Measurements from ENCODE around the gene PGLYRP4.

Gene PGLYRP4

DNA sequence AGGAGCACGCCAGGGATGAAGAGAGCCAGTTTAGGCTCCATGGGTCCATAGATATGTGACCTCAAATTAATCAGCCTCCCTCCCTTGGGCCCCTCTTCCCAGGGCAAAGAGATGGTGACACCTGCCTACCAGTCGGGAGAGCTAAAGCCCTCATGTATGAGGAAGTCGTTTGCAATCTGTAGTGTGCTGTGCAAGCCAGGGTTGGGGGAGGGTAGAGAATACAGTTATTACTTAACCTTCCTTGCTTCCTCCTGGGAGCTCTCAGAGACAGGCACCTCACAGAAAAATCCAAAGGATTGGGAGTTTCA is 4.0 kb downstream of the PGLYRP4 start:
- DNase-seq (ENCODE audit: low read depth) = no peak
- H3K4me3 ChIP-seq (ENCODE audit: low read depth, low read length) = no peak overlapping the region
- TF ChIP-seq, protein P1, sequence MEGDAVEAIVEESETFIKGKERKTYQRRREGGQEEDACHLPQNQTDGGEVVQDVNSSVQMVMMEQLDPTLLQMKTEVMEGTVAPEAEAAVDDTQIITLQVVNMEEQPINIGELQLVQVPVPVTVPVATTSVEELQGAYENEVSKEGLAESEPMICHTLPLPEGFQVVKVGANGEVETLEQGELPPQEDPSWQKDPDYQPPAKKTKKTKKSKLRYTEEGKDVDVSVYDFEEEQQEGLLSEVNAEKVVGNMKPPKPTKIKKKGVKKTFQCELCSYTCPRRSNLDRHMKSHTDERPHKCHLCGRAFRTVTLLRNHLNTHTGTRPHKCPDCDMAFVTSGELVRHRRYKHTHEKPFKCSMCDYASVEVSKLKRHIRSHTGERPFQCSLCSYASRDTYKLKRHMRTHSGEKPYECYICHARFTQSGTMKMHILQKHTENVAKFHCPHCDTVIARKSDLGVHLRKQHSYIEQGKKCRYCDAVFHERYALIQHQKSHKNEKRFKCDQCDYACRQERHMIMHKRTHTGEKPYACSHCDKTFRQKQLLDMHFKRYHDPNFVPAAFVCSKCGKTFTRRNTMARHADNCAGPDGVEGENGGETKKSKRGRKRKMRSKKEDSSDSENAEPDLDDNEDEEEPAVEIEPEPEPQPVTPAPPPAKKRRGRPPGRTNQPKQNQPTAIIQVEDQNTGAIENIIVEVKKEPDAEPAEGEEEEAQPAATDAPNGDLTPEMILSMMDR (IDR thresholded peaks at IDR 0.05; ENCODE audit: low read depth, low read length, missing control alignments) = no peak

DNA sequence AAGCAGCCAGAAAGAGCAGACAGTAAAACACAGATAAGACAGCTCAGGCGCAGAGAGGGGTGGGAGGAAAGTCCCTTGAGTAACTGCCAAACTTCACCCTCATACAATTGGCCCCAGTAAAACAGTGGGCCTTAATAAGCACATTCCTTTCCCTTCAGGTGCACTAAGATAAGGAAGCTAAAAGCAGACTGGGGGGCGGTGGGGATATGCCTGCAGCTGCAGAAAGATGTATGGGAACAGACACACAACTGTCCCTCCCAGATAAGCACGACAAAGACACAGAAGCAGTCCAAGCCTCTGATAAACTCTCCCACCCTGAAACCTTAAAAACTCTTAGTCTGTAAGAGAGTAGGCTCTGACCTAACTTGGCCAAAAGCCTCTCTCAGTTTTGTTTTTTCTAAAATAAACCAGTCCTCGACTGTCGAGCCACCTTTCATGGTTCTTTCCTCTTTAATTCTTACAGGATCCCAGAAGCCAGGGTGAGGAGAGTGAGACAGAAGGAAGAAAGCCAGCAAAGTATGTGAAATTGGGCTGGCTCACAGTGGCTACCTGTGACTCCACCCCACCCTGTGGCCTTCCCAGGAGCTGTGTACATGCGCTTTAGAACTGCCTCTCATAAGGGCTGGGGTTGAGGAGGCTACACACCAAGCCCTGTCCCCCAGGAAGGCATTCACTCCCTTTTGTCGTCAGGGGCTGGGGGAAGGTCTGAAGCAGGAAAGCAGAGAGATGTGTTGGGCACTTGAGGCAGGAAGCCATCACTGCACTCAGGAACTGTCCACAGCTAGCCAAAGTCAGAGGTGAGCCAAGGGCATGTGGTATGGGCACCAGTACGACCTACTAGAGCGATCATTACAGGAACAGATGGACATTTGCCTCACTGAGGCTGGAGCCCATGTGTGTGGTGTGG is 4.6 kb downstream of the PGLYRP4 start:
- no peak overlapping the region for H3K4me3 ChIP-seq (ENCODE audit: low read depth, low read length)
- TF ChIP-seq, protein P1 (IDR thresholded peaks at IDR 0.05; ENCODE audit: low read depth, low read length, missing control alignments) = no peak
- DNase-seq (ENCODE audit: low read depth) = no peak

- H3K4me3 ChIP-seq (ENCODE audit: low read depth, low read length) = no peak overlapping the region
- TF ChIP-seq, protein P1 (IDR thresholded peaks at IDR 0.05; ENCODE audit: low read depth, low read length, missing control alignments) = no peak
- DNase-seq (ENCODE audit: low read depth) = no peak
Measured at GRCh38 chr1:153343040-153343681, 5.5 kb downstream of the PGLYRP4 start.

GRCh38 chr1:153342178-153342577 is 6.5 kb downstream of the PGLYRP4 start:
- H3K4me3 ChIP-seq (ENCODE audit: low read depth, low read length) = no peak overlapping the region
- DNase-seq (ENCODE audit: low read depth) = no peak
- TF ChIP-seq, protein P1 (IDR thresholded peaks at IDR 0.05; ENCODE audit: low read depth, low read length, missing control alignments) = no peak

- H3K4me3 ChIP-seq (ENCODE audit: low read depth, low read length) = no peak overlapping the region
- TF ChIP-seq, protein P1 (IDR thresholded peaks at IDR 0.05; ENCODE audit: low read depth, low read length, missing control alignments) = no peak
- DNase-seq (ENCODE audit: low read depth) = no peak
Measured at GRCh38 chr1:153341431-153341934, 7.2 kb downstream of the PGLYRP4 start.

GRCh38 chr1:153340356-153340755 is 8.3 kb downstream of the PGLYRP4 start:
- TF ChIP-seq, protein P1 (IDR thresholded peaks at IDR 0.05; ENCODE audit: low read depth, low read length, missing control alignments) = no peak
- DNase-seq (ENCODE audit: low read depth) = no peak
- H3K4me3 ChIP-seq (ENCODE audit: low read depth, low read length) = no peak overlapping the region
